Skin epidermis (tissue), 12 donors: ENCODE data around the gene DPP10.

Experiments
- H3K27ac ChIP-seq, 21 experiments: fragments of 200-600 bp; sonication (generic) in 11 of 21; one replicate each; pipeline ENCODE4 v1.5.0; 2020; ENCODE audit warnings: mild to moderate bottlenecking in 3 of 21, inconsistent platforms in 2 of 21, moderate library complexity in 2 of 21
- H3K4me3 ChIP-seq, 7 experiments: fragments of 200-600 bp; sonication (generic) in 2 of 7; one replicate each; pipeline ENCODE4 v1.5.0; 2020; ENCODE audit warnings: inconsistent platforms in 2 of 7, mild to moderate bottlenecking in 2 of 7, moderate library complexity in 1 of 7

Gene DPP10

GRCh38 chr2:115733190-115733775 lies 1290.8 kb downstream of the DPP10 start:
- Histone ChIP-seq H3K27ac (no peak overlapping the region), H3K4me3 (no peak overlapping the region)

- H3K27ac ChIP-seq: no peak overlapping the region
- no peak overlapping the region for H3K4me3 ChIP-seq
These were observed 1295.7 kb downstream of the DPP10 start for GRCh38 chr2:115738111-115738510.

GRCh38 chr2:115739574-115739973 lies 1297.1 kb downstream of the DPP10 start:
- H3K27ac ChIP-seq: no peak overlapping the region
- H3K4me3 ChIP-seq: no peak overlapping the region

GRCh38 chr2:115746151-115746550 lies 1303.7 kb downstream of the DPP10 start:
- H3K4me3 ChIP-seq: no peak overlapping the region

GRCh38 chr2:115757286-115757685 lies 1314.8 kb downstream of the DPP10 start:
- H3K27ac ChIP-seq: no peak overlapping the region
- no peak overlapping the region for H3K4me3 ChIP-seq

More at GRCh38 chr2:115746151-115746550, 1303.7 kb downstream of the DPP10 start:
- H3K27ac ChIP-seq: no peak overlapping the region

GRCh38 chr2:115763601-115764000 lies 1321.2 kb downstream of the DPP10 start:
- Histone ChIP-seq H3K4me3 (no peak overlapping the region), H3K27ac (no peak overlapping the region)

- Histone ChIP-seq H3K27ac (no peak overlapping the region), H3K4me3 (no peak overlapping the region)
These were observed 1329.1 kb downstream of the DPP10 start for GRCh38 chr2:115771516-115771915.

- Histone ChIP-seq H3K4me3 (no peak overlapping the region), H3K27ac (no peak overlapping the region)
These were observed 1331.9 kb downstream of the DPP10 start for GRCh38 chr2:115774361-115774760.

- H3K4me3 ChIP-seq: no peak overlapping the region
- no peak overlapping the region for H3K27ac ChIP-seq
These were observed 1336.7 kb downstream of the DPP10 start for GRCh38 chr2:115779085-115779632.

- Histone ChIP-seq H3K27ac (no peak overlapping the region), H3K4me3 (no peak overlapping the region)
These were observed 1339.8 kb downstream of the DPP10 start for GRCh38 chr2:115782286-115782685.

- no peak overlapping the region for H3K4me3 ChIP-seq
- H3K27ac ChIP-seq: no peak overlapping the region
These were observed 1353.6 kb downstream of the DPP10 start for GRCh38 chr2:115796078-115796477.

GRCh38 chr2:115807276-115807675 lies 1364.8 kb downstream of the DPP10 start:
- Histone ChIP-seq H3K4me3 (no peak overlapping the region), H3K27ac (no peak overlapping the region)

GRCh38 chr2:115825912-115826311 lies 1383.5 kb downstream of the DPP10 start:
- H3K4me3 ChIP-seq: no peak overlapping the region
- H3K27ac ChIP-seq: no peak overlapping the region

- H3K27ac ChIP-seq: no peak overlapping the region
- no peak overlapping the region for H3K4me3 ChIP-seq
These were observed 1390.8 kb downstream of the DPP10 start for GRCh38 chr2:115833196-115833595.

- Histone ChIP-seq H3K4me3 (no peak overlapping the region), H3K27ac (no peak overlapping the region)
These were observed 1396.1 kb downstream of the DPP10 start for GRCh38 chr2:115838539-115838938.

GRCh38 chr2:115842306-115842705 lies 1399.9 kb downstream of the DPP10 start:
- no peak overlapping the region for H3K4me3 ChIP-seq
- no peak overlapping the region for H3K27ac ChIP-seq

GRCh38 chr2:115848192-115848591 lies 1405.8 kb downstream of the DPP10 start:
- no peak overlapping the region for H3K4me3 ChIP-seq
- no peak overlapping the region for H3K27ac ChIP-seq

- Histone ChIP-seq H3K27ac (no peak overlapping the region), H3K4me3 (no peak overlapping the region)
These were observed 1424.6 kb downstream of the DPP10 start for GRCh38 chr2:115867024-115867423.

GRCh38 chr2:115874427-115874826 lies 1432.0 kb downstream of the DPP10 start:
- no peak overlapping the region for H3K27ac ChIP-seq

GRCh38 chr2:115880558-115880957 lies 1438.1 kb downstream of the DPP10 start:
- Histone ChIP-seq H3K27ac (no peak overlapping the region), H3K4me3 (no peak overlapping the region)

More at GRCh38 chr2:115874427-115874826, 1432.0 kb downstream of the DPP10 start:
- no peak overlapping the region for H3K4me3 ChIP-seq

- H3K27ac ChIP-seq: no peak overlapping the region
- H3K4me3 ChIP-seq: no peak overlapping the region
These were observed 1444.9 kb downstream of the DPP10 start for GRCh38 chr2:115887209-115887776.
